Spleen (tissue), 11 donors: ENCODE data around the gene S1PR3. TPM values are rescaled to one million over a fixed set of nuclear protein-coding genes. Genes with fewer than 3 reads are reported as not detected.

Experiments used
- DNase-seq: peaks from one replicate; pipeline ENCODE4 v3.0.0-alpha.2; 2020
- H3K27ac ChIP-seq, 8 donors: fragments of 200-600 bp; sonication (generic) in 7 of 8; 1 replicate in 4 of 8; 2 replicates in 4 of 8; pipeline versions ENCODE4 v1.5.0 to v1.8.0; 2016 to 2021; ENCODE audit warnings: inconsistent platforms in 4 of 8, mild to moderate bottlenecking in 4 of 8, moderate library complexity in 1 of 8
- H3K27me3 ChIP-seq, 7 donors: fragments of 200-600 bp; sonication (generic) in 6 of 7; replicated peaks in 1 of 7; 1 replicate in 4 of 7; 2 replicates in 3 of 7; pipeline versions ENCODE4 v1.5.0 to v1.8.0; 2016 to 2021; ENCODE audit warnings: inconsistent platforms in 3 of 7, mild to moderate bottlenecking in 1 of 7
- H3K36me3 ChIP-seq, 6 donors: fragments of 200-600 bp; sonication (generic) in 5 of 6; 1 replicate in 4 of 6; 2 replicates in 2 of 6; pipeline versions ENCODE4 v1.5.0 to v1.8.0; 2016 to 2021; ENCODE audit warnings: inconsistent platforms in 2 of 6
- H3K4me1 ChIP-seq, 6 donors: fragments of 200-600 bp; sonication (generic) in 5 of 6; 1 replicate in 3 of 6; 2 replicates in 3 of 6; pipeline versions ENCODE4 v1.5.0 to v1.8.0; 2016 to 2021; ENCODE audit warnings: inconsistent platforms in 3 of 6
- H3K4me3 ChIP-seq, 8 donors: fragments of 200-600 bp; sonication (generic) in 7 of 8; 1 replicate in 4 of 8; 2 replicates in 4 of 8; pipeline versions ENCODE4 v1.5.0 to v1.8.0; 2016 to 2021; ENCODE audit warnings: inconsistent platforms in 4 of 8, mild to moderate bottlenecking in 4 of 8, moderate library complexity in 2 of 8
- H3K9me3 ChIP-seq, 8 donors: fragments of 200-600 bp; sonication (generic) in 7 of 8; 1 replicate in 4 of 8; 2 replicates in 4 of 8; pipeline versions ENCODE4 v1.5.0 to v1.8.0; 2016 to 2021; ENCODE audit warnings: inconsistent platforms in 4 of 8
- POLR2A ChIP-seq, 3 donors: fragments of 450-650 bp; IDR thresholded peaks; one replicate each; pipeline ENCODE4 v1.5.1; 2017; ENCODE audit warnings: antibody characterized with exemption in 3 of 3, mild to moderate bottlenecking in 1 of 3
- POLR2AphosphoS5 ChIP-seq, 3 donors: sonication (generic); formaldehyde crosslinking; IDR thresholded peaks; one replicate each; pipeline ENCODE4 v1.5.1; 2017; ENCODE audit warnings: antibody characterized with exemption in 3 of 3
- WGBS, 5 donors: extraction: QIAGEN DNeasy Blood & Tissue Kit in 3 of 5; methylation state at CpG; one replicate each; pipeline versions ENCODE4 v1.1.5 to v1.1.7; 2013 to 2018; 5-methylcytosine and 5-hydroxymethylcytosine counted together
- intact Hi-C: fragments of 100-400 bp; cut with DNase I; formaldehyde crosslinking; loops from one replicate; pipeline ENCODE4 v1.15.0; 2023; ENCODE audit warnings: low total_unique reads
- polyA plus RNA-seq, 3 donors: library from polyadenylated mRNA; stranded (reverse); fragments of 200-250 nt; gene quantifications; one replicate each; pipeline ENCODE4 v1.2.1, GENCODE V29; 2013
- total RNA-seq, 7 donors: library from RNA; depleted of rRNA in 3 of 7; stranded (reverse); fragments of >200 nt in 3 of 7; fragmentation: NEBNext Ultra II Directional in 4 of 7; extraction: Animal tissue kit (Norgen Biotek cat#: 25700) in 4 of 7; gene quantifications; one replicate each; pipeline versions ENCODE4 v1.1.0 to v1.2.1, GENCODE V29; 2016 to 2021
- TF ChIP-seq, protein P1 (sequence below), 11 experiments: fragments of 200-600 bp in 7 of 11; fragments of 450-650 bp in 4 of 11; sonication (generic) in 4 of 11; IDR thresholded peaks in 8 of 11; conservative IDR thresholded peaks in 3 of 11; 1 replicate in 7 of 11; 2 replicates in 4 of 11; pipeline versions ENCODE4 v1.4.0 to v1.8.0; 2016 to 2021; ENCODE audit warnings: antibody characterized with exemption in 11 of 11, inconsistent platforms in 4 of 11, mild to moderate bottlenecking in 1 of 11
- donor health status: healthy with polysubstance abuse.
- donor health status: DM: no; HTN: no; CAD: no; lungs with moderate emphysema.
- donor health status: DM: no; HTN: no; CAD: no.
- donor health status: Bipolar disorder and iron deficiency.
- donor health status: healthy.
- donor health status: DM: no; HTN: no; CAD: no.
- donor health status: DM: yes; HTN: yes; CAD: no.

S1PR3 gene
- total and polyA plus RNA-seq, 10 donors = 6.4 to 50.9 (median 34.3) TPM

DNA sequence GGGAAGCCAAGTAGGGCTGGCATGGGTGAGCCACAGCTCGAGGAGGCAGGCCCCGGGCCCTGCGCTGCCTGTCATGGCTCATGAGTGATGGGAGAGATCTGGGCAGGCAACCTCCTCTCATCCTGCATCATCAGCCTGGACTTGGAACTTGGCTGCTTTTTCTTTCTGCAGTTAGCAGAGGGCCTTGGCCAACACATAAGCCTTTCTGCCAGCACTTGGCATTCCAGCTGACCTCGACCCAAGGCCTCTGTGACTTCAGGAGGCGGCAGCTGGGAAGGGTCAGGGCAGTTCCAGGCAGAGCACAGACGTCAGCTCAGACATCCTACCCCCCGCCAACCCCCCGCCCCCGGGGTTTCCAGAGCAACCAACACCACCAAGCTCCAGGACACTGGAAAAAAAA is 7.6 kb downstream of the S1PR3 start:
- H3K4me1 ChIP-seq = peaks cover 5 to 67% (median 39%) of the 10 kb centered on the region in 6 donors
- WGBS, 5 donors = 27 to 72% (median 58%) methylated on average over 9 of the region's 9 CpGs
- H3K36me3 ChIP-seq = peaks cover 0 to 45% (median 3%) of the 10 kb centered on the region in 6 donors
- peak; percentile 83 for DNase-seq
- TF ChIP-seq POLR2AphosphoS5 (IDR thresholded peaks at IDR 0.05) (peak; percentile 79 to 84 (median 83)), POLR2A (IDR thresholded peaks at IDR 0.05) (no peak)
- H3K9me3 ChIP-seq = no peaks in the 10 kb centered on the region
- H3K27me3 ChIP-seq = peaks cover 0 to 24% (median 0%) of the 10 kb centered on the region in 7 donors
- intact Hi-C loops = no loop called here
- H3K27ac ChIP-seq = peak overlapping the region in 7 of 8 donors; percentile 39 to 65 (median 55)
- H3K4me3 ChIP-seq = no peak overlapping the region

DNA sequence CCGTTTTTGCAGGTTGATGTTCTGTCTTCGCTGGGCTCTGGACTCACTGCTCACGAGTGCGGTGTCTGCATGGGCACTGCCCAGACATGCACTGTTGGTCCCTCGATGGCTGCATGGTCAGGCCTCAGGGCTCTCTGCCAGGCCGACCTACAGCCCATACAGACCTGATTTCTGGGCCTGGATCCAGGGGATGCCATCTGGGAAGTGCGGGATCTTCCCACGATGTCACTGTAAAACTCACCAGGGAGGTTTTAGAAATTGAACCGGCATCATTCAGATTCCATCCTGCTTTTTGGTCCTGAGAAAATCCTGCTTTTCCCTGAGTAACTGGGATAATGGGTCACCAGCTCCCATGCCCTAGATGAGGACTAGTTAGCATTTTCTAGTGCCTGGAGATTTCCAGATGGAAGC is 9.1 kb downstream of the S1PR3 start:
- peak overlapping the region in 4 of 8 donors; percentile 5 to 49 (median 38) for H3K27ac ChIP-seq
- 75 to 94% (median 84%) methylated on average over 9 of the region's 9 CpGs for WGBS, 5 donors
- H3K36me3 ChIP-seq = peaks cover 0 to 58% (median 3%) of the 10 kb centered on the region in 6 donors
- H3K27me3 ChIP-seq = peaks cover 0 to 17% (median 0%) of the 10 kb centered on the region in 7 donors
- DNase-seq = no peak
- H3K4me1 ChIP-seq = peaks cover 5 to 53% (median 33%) of the 10 kb centered on the region in 6 donors
- intact Hi-C loops = loop anchor here (5.0 to 10.0 kb wide), 2 partner anchors 276 to 408 kb away; no protein-coding TSS in a partner anchor
- no peak overlapping the region for H3K4me3 ChIP-seq
- no peaks in the 10 kb centered on the region for H3K9me3 ChIP-seq
- TF ChIP-seq POLR2A (IDR thresholded peaks at IDR 0.05) = no peak
- TF ChIP-seq, protein P1, sequence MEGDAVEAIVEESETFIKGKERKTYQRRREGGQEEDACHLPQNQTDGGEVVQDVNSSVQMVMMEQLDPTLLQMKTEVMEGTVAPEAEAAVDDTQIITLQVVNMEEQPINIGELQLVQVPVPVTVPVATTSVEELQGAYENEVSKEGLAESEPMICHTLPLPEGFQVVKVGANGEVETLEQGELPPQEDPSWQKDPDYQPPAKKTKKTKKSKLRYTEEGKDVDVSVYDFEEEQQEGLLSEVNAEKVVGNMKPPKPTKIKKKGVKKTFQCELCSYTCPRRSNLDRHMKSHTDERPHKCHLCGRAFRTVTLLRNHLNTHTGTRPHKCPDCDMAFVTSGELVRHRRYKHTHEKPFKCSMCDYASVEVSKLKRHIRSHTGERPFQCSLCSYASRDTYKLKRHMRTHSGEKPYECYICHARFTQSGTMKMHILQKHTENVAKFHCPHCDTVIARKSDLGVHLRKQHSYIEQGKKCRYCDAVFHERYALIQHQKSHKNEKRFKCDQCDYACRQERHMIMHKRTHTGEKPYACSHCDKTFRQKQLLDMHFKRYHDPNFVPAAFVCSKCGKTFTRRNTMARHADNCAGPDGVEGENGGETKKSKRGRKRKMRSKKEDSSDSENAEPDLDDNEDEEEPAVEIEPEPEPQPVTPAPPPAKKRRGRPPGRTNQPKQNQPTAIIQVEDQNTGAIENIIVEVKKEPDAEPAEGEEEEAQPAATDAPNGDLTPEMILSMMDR (IDR thresholded peaks at IDR 0.05 in 8 of 11, conservative IDR thresholded peaks at IDR 0.05 in 3 of 11) = no peak
- no peak for TF ChIP-seq POLR2AphosphoS5 (IDR thresholded peaks at IDR 0.05)

DNA sequence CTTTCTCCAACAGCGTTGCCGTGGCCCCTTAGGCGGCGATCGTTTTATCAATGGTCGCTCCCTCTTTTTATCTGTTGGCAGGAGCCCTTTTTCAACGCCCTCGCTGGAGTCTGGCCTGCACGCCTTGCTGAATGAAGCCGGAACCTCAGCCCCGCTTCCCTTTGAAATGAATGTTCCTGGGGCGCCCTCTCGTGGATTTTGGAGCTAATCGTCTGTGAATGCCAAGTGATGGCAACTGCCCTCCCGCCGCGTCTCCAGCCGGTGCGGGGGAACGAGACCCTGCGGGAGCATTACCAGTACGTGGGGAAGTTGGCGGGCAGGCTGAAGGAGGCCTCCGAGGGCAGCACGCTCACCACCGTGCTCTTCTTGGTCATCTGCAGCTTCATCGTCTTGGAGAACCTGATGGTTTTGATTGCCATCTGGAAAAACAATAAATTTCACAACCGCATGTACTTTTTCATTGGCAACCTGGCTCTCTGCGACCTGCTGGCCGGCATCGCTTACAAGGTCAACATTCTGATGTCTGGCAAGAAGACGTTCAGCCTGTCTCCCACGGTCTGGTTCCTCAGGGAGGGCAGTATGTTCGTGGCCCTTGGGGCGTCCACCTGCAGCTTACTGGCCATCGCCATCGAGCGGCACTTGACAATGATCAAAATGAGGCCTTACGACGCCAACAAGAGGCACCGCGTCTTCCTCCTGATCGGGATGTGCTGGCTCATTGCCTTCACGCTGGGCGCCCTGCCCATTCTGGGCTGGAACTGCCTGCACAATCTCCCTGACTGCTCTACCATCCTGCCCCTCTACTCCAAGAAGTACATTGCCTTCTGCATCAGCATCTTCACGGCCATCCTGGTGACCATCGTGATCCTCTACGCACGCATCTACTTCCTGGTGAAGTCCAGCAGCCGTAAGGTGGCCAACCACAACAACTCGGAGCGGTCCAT is 10.0 kb downstream of the S1PR3 start:
- H3K9me3 ChIP-seq = no peaks in the 10 kb centered on the region
- peaks cover 0 to 13% (median 0%) of the 10 kb centered on the region in 7 donors for H3K27me3 ChIP-seq
- 34 to 41% (median 36%) methylated on average over 51 to 52 of the region's 52 CpGs for whole genome bisulfite sequencing, 5 donors
- peaks cover 5 to 46% (median 32%) of the 10 kb centered on the region in 6 donors for H3K4me1 ChIP-seq
- H3K27ac ChIP-seq = peak overlapping the region in 2 of 8 donors; percentile 29 to 46
- TF ChIP-seq, protein P1 (IDR thresholded peaks at IDR 0.05 in 8 of 11, conservative IDR thresholded peaks at IDR 0.05 in 3 of 11) = peak; percentile 66 to 85 (median 74)
- TF ChIP-seq POLR2AphosphoS5 (IDR thresholded peaks at IDR 0.05) (peak; percentile 6 to 50 (median 44)), POLR2A (IDR thresholded peaks at IDR 0.05) (no peak)
- peak overlapping the region in 1 of 8 donors; percentile 2 for H3K4me3 ChIP-seq
- peak; percentile 91 for DNase-seq
- H3K36me3 ChIP-seq = peaks cover 0 to 53% (median 3%) of the 10 kb centered on the region in 6 donors
- intact Hi-C loops = loop anchor here (5.0 to 10.0 kb wide), 2 partner anchors 276 to 409 kb away; no protein-coding TSS in a partner anchor

DNA sequence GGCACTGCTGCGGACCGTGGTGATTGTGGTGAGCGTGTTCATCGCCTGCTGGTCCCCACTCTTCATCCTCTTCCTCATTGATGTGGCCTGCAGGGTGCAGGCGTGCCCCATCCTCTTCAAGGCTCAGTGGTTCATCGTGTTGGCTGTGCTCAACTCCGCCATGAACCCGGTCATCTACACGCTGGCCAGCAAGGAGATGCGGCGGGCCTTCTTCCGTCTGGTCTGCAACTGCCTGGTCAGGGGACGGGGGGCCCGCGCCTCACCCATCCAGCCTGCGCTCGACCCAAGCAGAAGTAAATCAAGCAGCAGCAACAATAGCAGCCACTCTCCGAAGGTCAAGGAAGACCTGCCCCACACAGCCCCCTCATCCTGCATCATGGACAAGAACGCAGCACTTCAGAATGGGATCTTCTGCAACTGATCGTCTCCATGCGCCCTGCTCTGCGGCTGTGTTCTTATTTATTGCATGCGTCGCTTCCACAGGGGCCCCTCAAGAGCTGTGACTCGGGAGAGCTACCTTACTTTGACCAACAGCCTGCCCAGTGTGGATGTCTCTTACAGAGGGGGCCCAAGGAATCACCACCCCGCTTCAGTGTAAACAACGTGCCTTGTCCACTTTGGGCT is 10.8 kb downstream of the S1PR3 start:
- WGBS, 5 donors = 90 to 93% (median 91%) methylated on average over 27 of the region's 27 CpGs

More for the DNA sequence above, 10.8 kb downstream of the S1PR3 start:
- Histone ChIP-seq H3K27ac (no peak overlapping the region), H3K4me3 (no peak overlapping the region), H3K36me3 (peaks cover 0 to 47% (median 3%) of the 10 kb centered on the region in 6 donors), H3K27me3 (peaks cover 0 to 13% (median 0%) of the 10 kb centered on the region in 7 donors), H3K4me1 (peaks cover 5 to 41% (median 32%) of the 10 kb centered on the region in 6 donors), H3K9me3 (no peaks in the 10 kb centered on the region)
- intact Hi-C loops = loop anchor here (5.0 to 10.0 kb wide), 2 partner anchors 277 to 410 kb away; no protein-coding TSS in a partner anchor
- no peak for DNase-seq
- TF ChIP-seq, protein P1 (IDR thresholded peaks at IDR 0.05 in 8 of 11, conservative IDR thresholded peaks at IDR 0.05 in 3 of 11) = no peak
